Neural cell (in vitro differentiated cells): ENCODE measurements around the gene SULT1A1. TPM values are rescaled to one million over a fixed set of nuclear protein-coding genes. Genes with fewer than 3 reads are reported as not detected.
"Not testable (repeated sequence)": the region's sequence is repeated elsewhere in the genome, so short reads cannot be mapped to it uniquely, and the experiment has no call there.

Source experiments
- H2AFZ ChIP-seq: fragments of 200-600, 300-800 bp; sonication (generic), shearing (Covaris generic); 2 replicates; pipeline ENCODE4 v1.6.0; 2014; ENCODE audit warnings: low read depth, mild to moderate bottlenecking, antibody characterized with exemption, low read length, moderate library complexity
- H3F3A ChIP-seq: fragments of 200-600 bp; shearing (Covaris generic); 2 replicates; pipeline ENCODE4 v1.6.1; 2016; ENCODE audit warnings: mild to moderate bottlenecking, moderate library complexity, mixed read lengths, antibody characterized with exemption, low read length; ENCODE audit not compliant: insufficient read depth, poor library complexity, severe bottlenecking
- H3K27ac ChIP-seq: fragments of 200-600, 300-800 bp; sonication (generic), shearing (Covaris generic); 2 replicates; pipeline ENCODE4 v1.5.1; 2014; ENCODE audit warnings: mild to moderate bottlenecking, low read length, moderate library complexity
- H3K27me3 ChIP-seq: fragments of 300-800, 200-600 bp; sonication (generic), shearing (Covaris generic); 2 replicates; pipeline ENCODE4 v1.6.0; 2014; ENCODE audit warnings: mild to moderate bottlenecking, low read depth, low read length, moderate library complexity; ENCODE audit not compliant: insufficient read depth
- H3K36me3 ChIP-seq: fragments of 300-800, 200-600 bp; sonication (generic), shearing (Covaris generic); 2 replicates; pipeline ENCODE4 v1.5.1; 2014; ENCODE audit warnings: mild to moderate bottlenecking, antibody characterized with exemption, low read length, moderate library complexity; ENCODE audit not compliant: insufficient read depth
- H3K4me2 ChIP-seq: fragments of 300-800, 200-600 bp; sonication (generic), shearing (Covaris generic); 2 replicates; pipeline ENCODE4 v1.6.0; 2014; ENCODE audit warnings: mild to moderate bottlenecking, low read length
- H3K4me3 ChIP-seq: fragments of 300-800, 200-600 bp; sonication (generic), shearing (Covaris generic); 2 replicates; pipeline ENCODE4 v1.5.1; 2014; ENCODE audit warnings: mild to moderate bottlenecking, low read length, moderate library complexity
- H3K79me2 ChIP-seq: fragments of 200-600 bp; shearing (Covaris generic); replicated peaks from 2 replicates; pipeline ENCODE4 v1.6.0; 2014; ENCODE audit warnings: mild to moderate bottlenecking, low read length, moderate library complexity; ENCODE audit not compliant: insufficient read depth
- H3K9ac ChIP-seq: fragments of 300-800, 200-600 bp; sonication (generic), shearing (Covaris generic); 2 replicates; pipeline ENCODE4 v1.6.1; 2016; ENCODE audit warnings: mild to moderate bottlenecking, low read length, mixed read lengths
- H3K9me2 ChIP-seq: fragments of 200-600 bp; shearing (Covaris generic); 2 replicates; pipeline ENCODE4 v1.6.1; 2016; ENCODE audit warnings: mild to moderate bottlenecking, low read length, mixed read lengths; ENCODE audit not compliant: insufficient read depth
- H3K9me3 ChIP-seq: fragments of 200-600, 300-800 bp; sonication (generic), shearing (Covaris generic); 2 replicates; pipeline ENCODE4 v1.6.1; 2016; ENCODE audit warnings: mild to moderate bottlenecking, mixed run types, low read length, moderate library complexity, mixed read lengths
- H4K20me1 ChIP-seq: fragments of 200-600 bp; shearing (Covaris generic); 2 replicates; pipeline ENCODE4 v1.6.1; 2016; ENCODE audit warnings: mild to moderate bottlenecking, mixed run types; ENCODE audit not compliant: insufficient read depth
- EP300 ChIP-seq: fragments of 450-650 bp; conservative IDR thresholded peaks from 2 replicates; pipeline ENCODE4 v1.6.1; 2014; ENCODE audit warnings: antibody characterized with exemption, mild to moderate bottlenecking, moderate library complexity; ENCODE audit not compliant: poor library complexity, severe bottlenecking
- EZH2 ChIP-seq: fragments of 200-600, 300-800 bp; shearing (Covaris generic), sonication (generic); IDR thresholded peaks from 2 replicates; pipeline ENCODE4 v1.6.1; 2014; ENCODE audit warnings: antibody characterized with exemption, low read length, borderline replicate concordance, mild to moderate bottlenecking; ENCODE audit not compliant: insufficient read depth, poor library complexity, severe bottlenecking
- MXI1 ChIP-seq: fragments of 450-650 bp; conservative IDR thresholded peaks from 2 replicates; pipeline ENCODE4 v1.6.1; 2014; ENCODE audit warnings: antibody characterized with exemption, mild to moderate bottlenecking; ENCODE audit not compliant: poor library complexity, severe bottlenecking
- POLR2AphosphoS5 ChIP-seq: IDR thresholded peaks from 2 replicates; pipeline ENCODE4 v1.6.1; 2012
- RAD21 ChIP-seq: fragments of 450-650 bp; conservative IDR thresholded peaks from 2 replicates; pipeline ENCODE4 v1.6.1; 2014; ENCODE audit warnings: antibody characterized with exemption, mild to moderate bottlenecking, moderate library complexity
- REST ChIP-seq: IDR thresholded peaks from 2 replicates; pipeline ENCODE4 v1.6.1; 2012; ENCODE audit warnings: borderline replicate concordance
- SMC3 ChIP-seq: fragments of 450-650 bp; conservative IDR thresholded peaks from 2 replicates; pipeline ENCODE4 v1.6.1; 2014; ENCODE audit warnings: antibody characterized with exemption, mild to moderate bottlenecking, moderate library complexity; ENCODE audit not compliant: poor library complexity
- TAF1 ChIP-seq: IDR thresholded peaks from 2 replicates; pipeline ENCODE4 v1.6.1; 2012; ENCODE audit warnings: low read depth
- polyA plus RNA-seq: library from polyadenylated mRNA; depleted of rRNA; stranded (reverse); fragments of >200 nt; gene quantifications from 2 replicates; pipeline ENCODE4 v1.2.3, GENCODE V29; 2014
- TF ChIP-seq, protein P1 (sequence below): fragments of 450-650 bp; IDR thresholded peaks from 2 replicates; pipeline ENCODE4 v1.5.1; 2014; ENCODE audit warnings: antibody characterized with exemption, mild to moderate bottlenecking, moderate library complexity; ENCODE audit not compliant: poor library complexity, severe bottlenecking

Gene SULT1A1
- polyA plus RNA-seq, 1 donor from 2014 or later, result not detected

- Histone ChIP-seq H2AFZ (no peak within 1 kb of the TSS), H3F3A (no peaks in the 10 kb centered on the region), H3K4me3 (no peak within 1 kb of the TSS), H3K27me3 (no peaks in the 10 kb centered on the region), H3K36me3 (no peaks in the 10 kb centered on the region), H3K9me2 (no peaks in the 10 kb centered on the region), H3K27ac (no peak within 1 kb of the TSS), H3K4me2 (no peak within 1 kb of the TSS), H4K20me1 (no peaks in the 10 kb centered on the region), H3K79me2 (no peaks in the 10 kb centered on the region), H3K9me3 (no peaks in the 10 kb centered on the region), H3K9ac (no peak within 1 kb of the TSS)
- TF ChIP-seq POLR2AphosphoS5 (no peak), EP300 (no peak), TAF1 (no peak), RAD21 (no peak), REST (no peak), SMC3 (no peak), MXI1 (no peak), EZH2 (no peak)
- TF ChIP-seq, protein P1, sequence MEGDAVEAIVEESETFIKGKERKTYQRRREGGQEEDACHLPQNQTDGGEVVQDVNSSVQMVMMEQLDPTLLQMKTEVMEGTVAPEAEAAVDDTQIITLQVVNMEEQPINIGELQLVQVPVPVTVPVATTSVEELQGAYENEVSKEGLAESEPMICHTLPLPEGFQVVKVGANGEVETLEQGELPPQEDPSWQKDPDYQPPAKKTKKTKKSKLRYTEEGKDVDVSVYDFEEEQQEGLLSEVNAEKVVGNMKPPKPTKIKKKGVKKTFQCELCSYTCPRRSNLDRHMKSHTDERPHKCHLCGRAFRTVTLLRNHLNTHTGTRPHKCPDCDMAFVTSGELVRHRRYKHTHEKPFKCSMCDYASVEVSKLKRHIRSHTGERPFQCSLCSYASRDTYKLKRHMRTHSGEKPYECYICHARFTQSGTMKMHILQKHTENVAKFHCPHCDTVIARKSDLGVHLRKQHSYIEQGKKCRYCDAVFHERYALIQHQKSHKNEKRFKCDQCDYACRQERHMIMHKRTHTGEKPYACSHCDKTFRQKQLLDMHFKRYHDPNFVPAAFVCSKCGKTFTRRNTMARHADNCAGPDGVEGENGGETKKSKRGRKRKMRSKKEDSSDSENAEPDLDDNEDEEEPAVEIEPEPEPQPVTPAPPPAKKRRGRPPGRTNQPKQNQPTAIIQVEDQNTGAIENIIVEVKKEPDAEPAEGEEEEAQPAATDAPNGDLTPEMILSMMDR, result no peak
Measured at GRCh38 chr16:28596840-28597691, 12.8 kb downstream of the SULT1A1 start, which contains the start of gene SULT1A2. TSS of gene SULT1A2 (minus strand) at chr16:28597050. CDS start at chr16:28595930, 1,120 bp downstream.

DNA sequence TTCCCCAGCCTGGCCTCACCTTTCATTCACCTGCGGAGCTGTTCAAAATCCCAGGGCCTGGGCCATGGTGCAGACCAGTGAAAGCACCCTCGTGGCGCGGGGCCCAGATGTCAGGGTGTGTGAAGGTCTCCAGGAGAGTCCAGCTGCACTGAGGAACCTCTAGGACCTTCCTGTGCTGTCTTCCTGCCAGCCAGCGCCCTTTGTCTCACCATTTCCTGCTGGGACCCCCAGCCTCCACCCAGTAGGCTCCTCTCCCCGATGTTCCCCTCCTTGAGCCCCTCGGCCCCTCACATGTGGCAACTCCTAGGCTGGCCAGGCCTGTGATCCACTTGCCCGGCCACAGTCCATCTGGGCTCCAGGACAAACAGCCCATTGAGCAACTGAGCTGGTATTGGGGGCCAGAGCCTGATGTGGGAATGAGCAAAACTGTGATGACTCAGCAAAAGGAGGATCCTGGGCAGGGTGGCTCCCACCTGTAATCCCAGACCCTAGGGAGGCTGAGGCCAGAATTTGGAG is 13.7 kb downstream of the SULT1A1 start:
- Histone ChIP-seq H3K9me3 (no peaks in the 10 kb centered on the region), H3K4me3 (no peak overlapping the region), H3K27ac (no peak overlapping the region), H3K9me2 (no peaks in the 10 kb centered on the region), H3K79me2 (no peaks in the 10 kb centered on the region), H3K4me2 (no peak overlapping the region), H3K27me3 (no peaks in the 10 kb centered on the region), H3K9ac (no peak overlapping the region), H3K36me3 (no peaks in the 10 kb centered on the region), H4K20me1 (no peaks in the 10 kb centered on the region), H3F3A (no peaks in the 10 kb centered on the region), H2AFZ (no peak overlapping the region)
- TF ChIP-seq TAF1 (no peak), EZH2 (no peak), SMC3 (no peak), RAD21 (no peak), EP300 (no peak), MXI1 (no peak)
- TF ChIP-seq, protein P1, result no peak

DNA sequence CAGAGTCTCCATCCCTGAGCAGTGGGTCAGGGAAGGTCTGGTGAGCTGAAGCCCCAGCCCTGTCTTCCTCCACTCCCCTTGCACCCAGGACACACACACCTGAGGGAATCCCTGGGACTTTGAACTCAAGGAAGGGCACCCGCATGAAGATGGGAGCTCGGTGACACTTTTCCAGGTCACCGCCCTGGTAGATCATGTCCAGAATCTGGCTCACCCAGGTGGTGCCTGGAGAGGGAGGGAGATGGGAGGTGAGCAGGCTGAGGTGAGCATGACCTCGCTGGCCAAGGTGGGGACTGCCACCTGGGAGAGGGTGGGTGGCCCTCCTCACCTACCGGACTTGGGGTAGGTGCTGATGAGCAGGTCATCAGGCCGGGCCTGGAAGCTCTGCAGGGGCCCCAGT is 14.4 kb downstream of the SULT1A1 start:
- H2AFZ ChIP-seq, H3K27me3 ChIP-seq, H3F3A ChIP-seq, H4K20me1 ChIP-seq, H3K36me3 ChIP-seq, H3K9me3 ChIP-seq, H3K79me2 ChIP-seq, H3K4me3 ChIP-seq, H3K9ac ChIP-seq, H3K4me2 ChIP-seq, H3K9me2 ChIP-seq, H3K27ac ChIP-seq: not testable (repeated sequence)
